Stimulated activated CD4-positive, alpha-beta T cell treated with anti-CD3 and anti-CD28 coated beads, TNF-alpha, amount 100 ng/mL, for 1 hour (primary cell): ENCODE measurements around the gene UNC79.

ENCODE experiments used
- DNase-seq, 3 donors: peaks; one replicate each; pipeline ENCODE4 v3.0.0-alpha.2; 2020; ENCODE audit warnings: low read depth in 3 of 3, low spot score in 1 of 3

Gene UNC79

DNA sequence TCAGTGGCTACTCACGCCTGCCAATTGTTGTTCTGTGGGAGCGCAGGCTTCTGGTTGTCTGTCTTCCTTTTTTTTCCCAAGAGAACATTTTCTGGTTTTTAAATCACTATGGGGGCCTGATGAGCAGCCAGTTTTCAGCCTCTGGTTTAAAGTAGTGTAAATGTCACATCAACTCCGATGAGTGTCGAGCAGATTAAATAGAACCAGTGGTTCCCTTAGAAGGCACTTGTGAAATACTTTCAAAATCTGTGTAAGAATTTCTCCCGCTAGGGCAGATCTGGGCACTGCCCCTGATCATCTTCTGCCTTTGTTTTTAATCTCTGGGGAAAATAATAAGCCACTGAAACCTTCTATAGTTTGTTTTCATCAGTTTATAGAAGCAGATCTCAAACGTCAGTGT, 227.1 kb downstream of the UNC79 start:
- DNase-seq, result no peak

DNA sequence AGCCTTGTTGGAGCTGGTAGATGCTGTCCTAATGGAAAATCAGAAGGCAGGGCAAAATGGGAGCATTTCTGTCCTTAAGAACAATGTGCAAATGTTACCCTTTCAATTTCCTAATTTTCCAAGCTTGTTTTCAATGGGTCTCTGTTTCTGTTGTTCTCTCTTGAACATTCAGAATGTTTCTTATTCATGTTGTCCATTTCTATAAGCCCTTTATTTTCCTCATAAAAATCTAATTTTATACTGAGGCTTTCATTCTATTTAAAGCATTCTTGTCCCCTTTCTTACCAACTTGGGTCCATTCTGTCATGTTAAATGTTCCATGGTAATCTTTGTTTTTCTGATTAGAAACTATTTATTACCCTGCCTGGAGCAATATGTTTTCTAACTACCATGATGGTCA, 232.6 kb downstream of the UNC79 start:
- DNase-seq, result no peak

DNA sequence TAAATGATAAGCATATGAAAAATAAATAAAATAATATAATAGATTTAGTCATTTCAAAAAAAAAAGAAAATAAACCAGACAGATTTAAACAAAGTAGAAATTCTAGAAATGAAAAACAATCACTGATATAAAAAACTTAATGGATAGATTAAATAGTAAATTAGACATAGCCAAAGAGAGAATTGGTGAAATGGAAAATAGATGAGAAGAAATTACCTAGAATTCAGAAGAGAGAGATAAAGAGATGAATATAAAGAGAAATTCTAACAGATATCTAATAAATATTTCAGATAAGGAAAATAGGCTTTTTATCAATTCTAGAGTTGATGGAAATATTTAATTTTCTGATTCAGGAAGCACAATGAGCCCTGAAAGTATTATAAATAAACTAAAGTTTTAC, 234.4 kb downstream of the UNC79 start:
- DNase-seq, result no peak

DNA sequence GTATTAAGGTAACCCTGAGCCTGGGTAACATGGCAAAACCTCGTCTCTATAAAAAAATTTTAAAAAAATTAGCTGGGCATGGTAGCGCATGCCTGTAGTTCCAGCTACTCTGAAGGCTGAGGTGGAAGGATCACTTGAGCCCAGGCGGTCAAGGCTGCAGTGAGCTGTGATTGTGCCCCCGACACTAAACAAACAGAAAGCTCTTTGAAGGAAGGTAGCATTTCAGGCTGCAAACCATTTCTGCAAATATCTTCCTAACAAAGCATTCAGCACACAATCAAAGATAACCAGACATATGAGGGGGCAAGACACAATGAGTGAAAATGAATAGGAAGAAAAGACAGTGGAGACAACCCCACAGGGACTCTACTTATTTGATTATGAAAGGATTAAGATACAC, 238.9 kb downstream of the UNC79 start:
- DNase-seq, result no peak

DNA sequence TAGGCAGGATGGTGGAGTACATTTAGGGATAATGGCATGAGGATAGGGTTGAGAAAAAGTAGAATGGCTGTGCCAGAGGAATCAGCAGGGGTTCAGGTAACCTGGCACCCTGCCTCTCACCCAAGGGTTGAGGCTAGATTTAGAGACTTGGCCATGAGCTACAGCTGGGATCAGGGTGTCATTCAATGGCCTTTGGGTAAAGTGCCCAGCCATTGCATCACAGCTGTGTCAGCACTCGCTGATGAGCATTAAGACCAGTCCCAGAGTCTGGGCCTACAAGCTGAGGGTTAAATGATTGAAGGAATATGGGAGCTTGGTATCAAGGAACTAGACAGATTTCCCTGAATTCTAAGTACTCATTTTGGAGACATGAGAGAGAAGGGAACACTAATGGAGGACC, 243.6 kb downstream of the UNC79 start:
- DNase-seq, result no peak

DNA sequence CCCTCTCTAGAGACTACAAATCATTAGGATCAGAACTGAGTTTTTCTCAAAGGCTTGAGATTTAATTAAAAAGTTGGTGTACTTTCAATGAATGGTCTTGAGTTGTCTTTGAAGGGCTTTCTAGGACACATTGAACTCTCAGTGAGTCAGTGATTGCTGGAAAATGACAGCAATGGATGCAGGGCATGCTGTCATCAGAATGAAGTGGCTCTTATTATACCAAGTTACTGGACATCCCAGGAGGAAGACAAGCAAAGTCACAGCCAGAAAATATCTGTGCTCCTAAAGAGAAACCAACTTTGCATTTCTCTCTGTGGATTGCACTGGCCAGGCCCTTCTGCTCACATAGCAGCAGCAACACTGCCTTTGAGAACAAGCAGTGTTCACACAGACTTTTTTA, 244.9 kb downstream of the UNC79 start:
- no peak for DNase-seq

DNA sequence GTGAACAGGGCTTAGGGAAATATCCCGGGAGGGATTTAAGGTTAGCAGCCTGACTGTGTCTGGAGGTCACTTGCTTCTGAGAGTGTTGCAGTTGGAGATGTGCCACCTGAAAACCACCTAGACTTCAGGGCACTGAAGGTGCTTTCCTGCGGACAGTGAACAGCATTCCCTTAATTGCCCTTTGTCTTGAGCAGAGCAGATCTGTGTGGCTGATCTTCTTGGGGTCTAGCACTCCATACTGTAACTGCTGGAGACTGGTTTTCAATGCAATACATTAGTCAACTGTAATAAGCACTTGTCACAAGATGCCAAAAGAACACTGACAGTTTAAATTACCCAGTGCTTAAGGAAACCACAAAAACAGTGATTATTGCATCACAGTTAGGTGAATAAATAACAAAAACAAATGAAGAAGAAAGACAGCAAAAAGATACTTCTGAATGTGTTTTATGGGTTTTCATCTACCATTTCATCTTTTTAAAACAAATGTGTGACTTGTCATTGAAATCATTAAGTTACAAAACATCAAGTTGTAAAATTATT, 245.7 kb downstream of the UNC79 start:
- DNase-seq, result no peak

DNA sequence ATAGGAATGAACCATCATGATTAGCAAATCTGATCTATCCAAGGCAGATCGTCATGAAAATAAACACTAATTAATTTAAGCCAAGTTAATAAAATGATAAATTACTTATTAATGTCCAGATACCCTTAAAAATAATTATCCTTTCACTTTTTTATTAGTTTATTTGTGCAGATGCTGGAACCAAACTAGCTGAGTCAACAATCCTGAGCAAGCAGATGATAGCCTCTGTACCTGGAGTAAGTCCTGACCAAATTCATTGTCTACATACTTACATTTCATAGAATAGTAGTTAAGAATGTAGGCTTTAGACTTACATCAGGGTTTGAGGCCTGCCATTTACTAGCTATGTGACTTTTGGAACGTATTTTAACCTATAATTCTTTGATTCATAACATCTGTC, 251.7 kb downstream of the UNC79 start:
- DNase-seq, result no peak

DNA sequence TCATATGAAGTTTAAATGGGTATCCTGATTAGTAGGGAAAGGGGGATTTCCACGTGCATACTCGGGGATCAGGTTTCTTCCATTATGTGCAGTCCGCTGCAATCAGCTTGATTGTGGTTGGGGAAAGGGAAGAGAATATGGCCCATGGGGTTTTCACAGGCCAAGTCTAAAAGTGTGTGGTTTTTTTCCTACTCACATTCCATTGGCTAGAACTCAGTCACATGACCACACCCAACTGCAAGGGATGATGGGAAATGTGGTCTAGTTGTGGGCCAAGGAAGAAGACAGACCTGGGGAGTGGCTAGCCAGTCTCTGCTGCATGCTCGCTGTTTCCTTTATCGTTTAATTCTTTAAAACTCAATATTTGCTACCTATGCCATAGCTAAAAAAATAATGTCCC, 252.5 kb downstream of the UNC79 start:
- DNase-seq, result no peak

DNA sequence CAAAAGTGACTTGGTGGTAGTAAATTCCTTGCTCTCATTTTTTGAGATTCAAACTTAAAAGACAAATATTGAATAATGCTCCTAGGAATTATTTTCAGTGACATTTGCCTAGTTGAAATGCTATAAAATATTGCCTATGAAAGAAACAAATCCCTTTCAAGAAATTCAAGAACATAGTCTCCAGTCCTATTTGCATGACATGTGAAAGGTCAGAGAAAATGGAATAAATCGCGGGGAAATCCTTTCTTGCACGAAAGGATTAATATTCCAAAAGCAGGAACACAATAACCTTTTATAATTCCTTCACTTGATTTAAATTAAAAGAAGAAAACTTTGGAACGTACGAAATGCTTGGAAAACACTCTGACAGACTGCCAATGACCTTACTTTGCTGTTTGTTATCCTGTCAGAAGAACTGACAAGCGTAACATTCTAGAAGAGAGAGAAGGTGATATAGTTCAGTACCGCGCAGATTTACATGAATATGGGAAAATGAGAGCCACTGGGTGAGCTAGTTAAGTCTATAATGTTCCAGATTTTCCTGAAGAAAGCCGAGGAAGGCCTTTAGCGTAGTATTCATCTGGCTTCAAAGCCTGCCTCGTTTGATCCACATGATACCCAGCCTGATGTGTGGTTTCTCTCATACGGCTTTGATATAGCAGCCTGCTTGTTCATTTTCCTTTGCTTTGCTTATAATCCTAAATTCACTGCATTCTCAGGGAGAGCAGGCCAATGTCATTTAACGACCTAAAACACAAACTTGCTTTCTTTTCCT, 254.6 kb downstream of the UNC79 start:
- no peak for DNase-seq

DNA sequence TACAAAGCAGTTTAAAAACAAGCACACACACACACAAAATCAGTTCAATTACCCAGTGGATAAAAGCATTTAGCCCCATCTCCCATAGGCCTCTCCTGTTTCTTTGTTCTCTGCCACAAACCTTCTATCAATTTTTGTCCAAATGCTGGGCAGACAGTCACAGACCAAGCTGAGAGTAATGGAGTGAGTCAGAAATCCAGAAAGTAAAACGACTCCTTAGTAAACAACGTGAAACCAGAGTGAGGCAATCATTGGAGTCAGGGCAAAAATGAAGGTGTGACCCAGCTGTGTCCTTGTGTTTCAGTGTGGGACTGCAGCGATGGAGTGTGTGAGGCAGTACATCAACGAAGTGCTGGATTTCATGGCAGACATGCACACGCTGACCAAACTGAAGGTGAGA, 255.5 kb downstream of the UNC79 start:
- DNase-seq, result no peak

DNA sequence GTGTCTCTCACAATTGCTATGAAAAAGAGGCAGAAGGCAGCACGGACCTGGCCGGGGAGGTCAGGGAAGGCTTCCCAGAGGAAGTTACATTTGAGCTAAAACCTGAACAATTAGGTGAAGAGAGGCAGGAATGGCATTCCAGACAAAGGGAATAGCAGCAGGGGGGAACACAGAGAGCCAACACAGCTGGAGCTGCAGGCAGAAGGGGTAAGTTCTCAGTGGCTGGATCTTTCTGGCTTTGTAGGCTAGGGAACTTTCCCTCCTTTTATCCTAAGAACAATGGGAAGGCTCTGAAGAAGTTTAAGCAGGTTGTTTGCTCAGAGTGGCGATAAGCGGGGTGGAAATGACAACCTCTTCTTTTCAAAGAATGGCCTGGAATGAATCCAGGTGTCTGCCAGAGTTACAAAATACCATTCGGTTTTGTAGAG, 257.5 kb downstream of the UNC79 start:
- no peak for DNase-seq

DNA sequence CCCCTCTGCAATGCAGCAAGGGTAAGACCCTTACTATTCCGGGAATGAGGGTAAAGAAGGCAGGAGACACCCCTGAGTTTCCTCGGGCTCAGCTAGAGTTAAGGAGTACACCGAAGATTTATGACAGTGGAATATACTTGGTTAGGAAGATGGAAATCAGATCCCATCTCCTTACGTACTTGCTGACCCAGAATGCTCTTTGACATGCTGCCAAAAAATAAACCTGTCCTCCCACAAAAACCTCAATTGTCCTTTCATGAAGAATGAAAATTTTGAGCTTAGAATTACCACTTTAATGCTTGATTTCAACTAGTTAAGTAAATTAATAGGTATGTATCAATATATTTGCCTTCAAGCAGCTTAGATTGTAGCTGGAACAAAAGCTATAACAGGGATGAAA, 258.1 kb downstream of the UNC79 start:
- no peak for DNase-seq

DNA sequence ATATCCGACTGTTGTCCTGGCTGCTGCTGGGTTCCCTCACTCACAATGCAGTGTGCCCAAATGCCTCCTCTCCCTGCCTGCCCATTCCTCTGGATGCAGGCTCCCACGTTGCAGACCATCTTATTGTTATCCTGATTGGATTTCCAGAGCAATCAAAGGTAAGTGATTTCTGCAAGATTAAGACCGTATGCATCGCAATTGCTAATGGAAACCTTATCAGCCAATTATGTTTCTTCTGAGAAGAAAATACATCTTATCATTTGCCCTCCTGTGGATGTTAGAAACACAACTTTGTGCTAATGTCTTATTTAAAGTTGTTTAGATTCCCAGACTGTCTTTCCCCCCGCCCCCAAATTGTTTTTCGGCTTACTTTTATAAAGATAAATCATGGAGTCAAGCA, 259.4 kb downstream of the UNC79 start:
- DNase-seq, result no peak

DNA sequence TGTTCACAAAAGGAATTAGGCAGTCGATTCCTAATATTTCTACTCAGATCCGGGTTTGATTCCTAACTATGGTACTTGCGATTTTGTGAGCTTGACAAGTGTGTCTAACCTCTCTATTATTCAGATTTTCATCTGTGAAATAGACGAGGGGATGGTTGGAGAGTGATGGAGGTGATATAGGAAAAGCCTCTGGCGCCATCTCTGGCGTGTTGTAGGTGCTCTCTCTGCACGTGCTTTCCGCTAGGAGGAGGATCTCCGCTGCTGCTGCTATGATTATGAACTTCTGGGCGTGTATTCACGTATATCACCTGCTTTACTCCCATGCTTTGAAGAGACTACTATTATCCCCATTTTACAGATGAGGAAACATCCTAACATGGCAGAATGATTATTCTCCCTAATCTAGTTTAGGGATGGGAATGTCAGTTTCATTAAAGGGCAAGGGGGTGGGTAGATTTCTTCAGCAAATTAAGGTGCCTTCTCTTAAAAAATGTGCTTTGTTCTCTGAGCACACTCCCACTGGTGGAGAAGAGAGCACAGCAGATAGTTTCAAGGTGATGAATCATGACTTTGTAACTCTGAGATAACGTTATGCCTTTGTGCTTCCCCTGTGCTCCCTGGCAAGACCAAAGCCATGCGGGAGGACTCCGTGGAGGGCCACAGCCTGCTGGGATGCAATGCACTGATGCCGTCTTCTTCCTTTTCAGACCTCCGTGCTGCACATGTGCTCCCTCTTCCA, 260.5 kb downstream of the UNC79 start:
- no peak for DNase-seq

DNA sequence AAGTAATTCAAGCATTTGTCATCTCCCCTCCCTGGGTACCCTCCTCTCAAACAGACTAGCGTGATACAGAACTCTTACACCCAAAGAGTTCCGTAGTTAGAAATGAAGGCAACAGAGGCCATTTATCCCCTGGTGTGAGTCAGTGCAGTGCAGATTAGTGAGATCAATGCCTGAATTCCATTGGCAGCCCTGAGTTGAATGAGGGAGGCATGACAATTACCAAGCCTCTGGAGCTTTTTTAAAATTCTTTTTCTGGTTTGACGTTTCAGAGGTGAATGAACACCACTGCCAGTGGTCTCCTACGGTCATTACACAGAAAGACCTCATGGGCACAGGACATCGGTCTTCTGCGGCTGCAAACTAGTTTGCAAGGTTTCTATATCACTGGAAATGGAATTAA, 263.2 kb downstream of the UNC79 start:
- DNase-seq, result no peak

DNA sequence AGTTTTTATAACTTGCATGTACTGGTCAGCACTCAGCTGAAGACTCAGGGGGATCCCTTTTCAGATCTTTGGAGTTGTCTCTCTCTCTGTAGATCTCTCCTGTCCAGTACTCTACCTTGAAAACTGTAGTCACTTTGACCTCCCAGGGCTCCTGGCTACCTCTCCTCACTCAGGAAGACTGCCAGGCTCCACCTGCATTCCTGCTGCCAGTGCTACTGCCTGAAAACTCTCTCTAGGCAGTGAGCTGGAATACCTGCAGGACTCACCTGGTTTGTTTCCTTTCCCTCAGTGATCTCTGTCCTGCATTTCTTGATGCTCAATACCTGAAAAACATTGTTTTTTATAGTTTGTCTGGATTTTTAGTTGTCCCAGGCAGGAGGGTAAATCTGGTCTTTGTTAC, 270.2 kb downstream of the UNC79 start:
- no peak for DNase-seq

DNA sequence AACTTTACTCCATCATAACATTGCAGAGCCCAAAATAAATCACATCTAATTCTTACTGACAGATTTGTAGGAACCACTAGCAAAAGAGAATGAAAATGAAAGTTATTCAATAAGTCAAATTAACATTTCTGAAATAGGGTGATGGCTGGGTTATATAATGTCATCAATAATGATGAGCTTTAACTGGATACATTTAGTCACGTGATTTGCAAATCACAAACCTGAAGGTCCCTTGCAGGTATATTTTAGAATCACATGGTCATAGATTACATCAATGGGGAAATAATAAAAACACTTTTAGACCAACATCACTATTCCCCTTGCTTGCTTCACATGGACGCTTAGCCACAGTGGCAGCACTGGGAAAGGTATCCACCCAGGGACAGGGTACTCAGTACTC, 270.8 kb downstream of the UNC79 start:
- DNase-seq, result no peak

DNA sequence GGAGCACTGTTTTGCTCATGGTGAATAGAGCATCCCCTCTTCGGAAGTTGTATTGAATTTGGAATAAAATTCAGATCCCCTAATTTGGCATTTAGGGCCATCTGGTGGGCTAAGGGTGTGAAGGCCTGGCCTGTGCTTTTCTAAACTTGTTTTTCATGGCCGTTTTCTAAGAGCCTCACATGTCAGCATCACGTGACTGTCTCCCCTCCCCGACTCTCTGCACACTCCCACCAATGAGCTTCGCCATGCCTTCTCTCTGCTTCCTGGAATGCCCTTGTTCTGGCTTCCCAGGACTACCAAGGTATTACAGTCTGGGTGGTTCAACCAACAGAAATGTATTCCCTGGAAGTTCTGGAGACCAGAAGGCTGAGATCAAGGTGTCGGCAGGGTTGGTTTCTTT, 272.2 kb downstream of the UNC79 start:
- DNase-seq, result no peak

DNA sequence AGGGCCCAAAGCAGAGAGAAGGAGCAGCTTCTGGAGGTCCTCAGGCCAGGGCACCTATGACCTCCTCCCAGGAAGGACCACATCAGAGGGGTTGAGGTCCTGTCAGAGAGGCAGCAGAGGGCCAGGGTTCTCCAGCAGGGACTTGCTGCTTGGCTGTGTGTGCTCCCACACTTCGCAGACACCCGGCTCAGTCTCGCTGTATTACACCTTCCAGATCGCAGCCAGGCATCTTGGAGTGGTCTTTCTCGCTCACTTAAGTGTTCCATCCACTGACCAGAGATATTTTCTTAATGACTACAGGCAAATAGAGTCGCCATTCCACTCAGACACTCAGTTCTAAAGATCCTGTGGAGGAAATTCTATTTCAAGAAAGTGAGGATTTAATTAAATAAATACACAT, 273.2 kb downstream of the UNC79 start:
- no peak for DNase-seq

DNA sequence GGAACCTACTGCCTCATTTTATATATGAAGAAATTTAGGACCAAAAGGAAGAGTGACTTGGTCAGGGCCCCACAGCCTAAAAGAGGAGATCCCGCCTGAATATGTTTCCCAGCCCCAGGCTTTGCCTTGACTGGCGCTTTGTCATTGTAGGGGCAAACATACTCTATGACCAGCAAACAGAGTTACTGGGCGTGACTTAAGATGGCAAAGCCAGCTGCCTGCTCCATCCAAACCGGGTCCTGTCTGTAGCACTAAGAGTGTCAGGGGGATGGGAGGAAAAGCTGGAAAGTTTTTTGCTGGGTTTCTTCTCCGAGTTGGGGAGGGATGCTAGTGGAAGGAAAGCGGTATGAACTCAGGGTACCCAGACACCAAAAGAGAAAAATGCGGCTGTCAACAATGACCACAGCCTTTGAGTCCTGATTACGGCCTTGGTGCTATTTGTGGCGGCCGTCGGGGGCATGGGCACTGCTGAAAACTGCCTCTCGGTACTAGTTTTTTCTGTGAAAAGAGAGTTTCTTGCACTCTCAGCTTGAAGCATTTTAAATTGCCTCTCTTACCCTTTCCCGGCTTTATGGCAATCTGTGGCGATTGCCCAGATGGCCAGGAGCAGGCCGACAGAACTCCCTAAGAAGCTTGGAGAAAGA, 274.9 kb downstream of the UNC79 start:
- no peak for DNase-seq

DNA sequence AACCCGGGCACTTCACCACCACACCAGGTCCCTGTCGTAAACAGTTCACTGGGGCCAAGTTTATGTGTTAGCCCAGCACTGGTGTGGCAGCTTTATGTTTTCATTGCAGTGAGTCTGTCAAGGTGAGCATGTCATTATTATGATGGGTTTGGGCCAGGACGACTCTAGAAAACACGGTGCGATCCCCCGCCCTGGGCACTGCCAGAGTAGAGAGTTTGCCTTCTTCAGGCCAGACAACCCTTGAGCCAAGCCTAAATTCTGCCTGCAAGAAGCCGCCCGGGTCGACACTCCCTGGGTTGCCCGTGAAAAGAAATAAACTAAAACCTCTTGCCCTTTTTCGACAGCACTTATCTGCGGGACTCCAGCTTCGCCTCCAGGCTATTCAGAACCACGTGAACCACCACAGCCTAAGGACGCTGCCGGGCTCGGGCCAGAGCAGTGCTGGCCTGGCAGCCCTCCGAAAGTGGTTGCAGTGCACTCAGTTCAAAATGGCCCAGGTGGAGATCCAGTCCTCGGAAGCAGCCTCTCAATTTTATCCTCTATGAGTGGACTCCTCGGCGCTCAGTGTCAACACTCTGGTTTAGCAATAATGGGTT, 275.7 kb downstream of the UNC79 start:
- no peak for DNase-seq
